RCC 7860 (cell line): ENCODE measurements around the gene CYBC1.
A peak's percentile ranks its signal among the peaks of the same experiment; 100 is the strongest.
"Not testable (repeated sequence)": the region's sequence is repeated elsewhere in the genome, so short reads cannot be mapped to it uniquely, and the experiment has no call there.

Experiments
- DNase-seq: peaks from one replicate; pipeline ENCODE4 v3.0.0-alpha.2; 2015; ENCODE audit warnings: low spot score
- FAIRE-seq: peaks from 2 replicates; lab custom pipeline; 2012; peaks lifted over from hg19 to GRCh38; lab: Jason Lieb, UNC

The CYBC1 gene

DNA sequence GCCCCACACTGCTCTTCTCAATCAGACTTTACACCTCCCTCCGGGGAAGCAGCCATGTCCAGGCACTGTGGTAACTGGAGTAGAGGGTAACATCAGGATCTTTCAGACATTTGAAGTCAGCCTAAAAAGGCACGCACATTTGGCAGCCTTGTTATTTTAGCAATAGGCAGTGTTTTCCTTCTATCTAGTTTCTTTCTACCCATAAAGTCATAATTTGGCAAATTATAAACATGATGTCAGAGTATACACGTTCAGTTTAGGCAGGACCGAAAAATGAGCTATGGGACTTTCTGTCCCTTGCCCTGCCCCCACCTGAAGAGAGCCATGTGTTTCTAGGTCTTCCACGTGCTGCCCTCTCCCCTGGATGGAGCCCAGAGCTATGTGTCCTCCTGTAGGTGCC, 29.1 kb upstream of the CYBC1 start:
- FAIRE-seq, result no peak

DNA sequence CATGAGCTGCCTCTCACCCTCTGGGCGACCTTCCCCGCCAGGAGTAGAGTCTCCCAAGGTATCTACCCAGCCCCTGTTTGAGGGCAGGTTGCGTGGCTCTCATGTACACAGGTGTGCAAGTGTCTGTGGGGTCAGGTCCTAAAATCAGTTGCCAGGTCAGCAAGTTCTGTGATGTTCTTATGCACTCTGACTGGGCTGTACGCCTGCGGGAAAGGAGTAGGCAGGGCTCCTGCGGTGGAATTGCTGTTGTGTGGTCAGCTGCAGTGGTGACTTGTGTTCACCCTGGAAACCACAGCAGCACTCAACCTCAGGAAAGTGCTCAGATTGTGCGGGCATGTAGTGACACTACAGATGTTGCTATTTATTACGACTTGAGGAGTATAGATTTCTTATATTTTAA, 27.4 kb upstream of the CYBC1 start:
- FAIRE-seq, result no peak
- DNase-seq, result no peak

More for the DNA sequence above, 29.1 kb upstream of the CYBC1 start:
- no peak for DNase-seq

- FAIRE-seq (no peak), DNase-seq (peak; percentile 11)
Observed at GRCh38 chr17:82475458-82475857, 24.9 kb upstream of the CYBC1 start.

DNA sequence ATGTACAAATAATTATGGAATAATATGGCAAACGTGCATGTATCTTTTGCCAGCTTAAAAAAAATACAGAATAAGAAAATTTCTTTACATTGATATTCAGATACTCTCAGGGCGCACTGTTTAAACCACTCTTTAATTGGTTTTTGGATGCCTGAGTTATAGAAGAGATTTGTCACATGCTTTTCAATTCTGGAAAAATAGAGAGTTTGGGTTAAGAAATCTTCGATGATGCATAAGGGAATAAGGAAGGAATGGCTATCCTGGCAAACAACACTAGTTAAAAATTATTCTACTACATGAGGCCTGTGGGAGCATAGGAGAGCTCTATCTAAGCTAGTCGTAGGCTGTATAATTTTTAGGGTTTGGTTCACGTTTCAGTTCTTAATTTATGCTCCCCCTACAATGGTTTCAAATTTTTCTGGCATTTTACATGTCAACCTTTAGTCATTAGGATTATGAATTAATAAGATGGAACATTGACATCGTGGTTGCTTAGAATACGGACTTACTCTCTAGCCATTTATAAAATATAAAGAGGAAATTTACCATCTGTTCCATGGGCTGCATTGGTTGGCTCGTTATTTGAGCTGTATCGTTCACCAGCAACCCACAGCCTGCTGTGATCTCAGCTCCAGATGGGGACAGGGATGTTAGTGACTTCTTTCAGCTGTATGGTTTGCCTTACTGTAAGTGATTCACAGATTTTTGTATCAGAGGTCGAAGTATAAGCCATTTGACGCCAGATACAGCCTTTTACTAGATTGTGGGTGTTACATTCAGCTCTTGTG, 23.9 kb upstream of the CYBC1 start:
- DNase-seq (no peak), FAIRE-seq (no peak)

- DNase-seq (no peak), FAIRE-seq (no peak)
Observed at GRCh38 chr17:82470065-82470464, 19.5 kb upstream of the CYBC1 start.

GRCh38 chr17:82468692-82469091, 18.1 kb upstream of the CYBC1 start:
- no peak for FAIRE-seq
- DNase-seq, result no peak

- no peak for FAIRE-seq
- no peak for DNase-seq
Observed at GRCh38 chr17:82465023-82465603, 14.6 kb upstream of the CYBC1 start.

- DNase-seq (no peak), FAIRE-seq (no peak)
Observed at GRCh38 chr17:82464567-82464929, 14.0 kb upstream of the CYBC1 start.

DNA sequence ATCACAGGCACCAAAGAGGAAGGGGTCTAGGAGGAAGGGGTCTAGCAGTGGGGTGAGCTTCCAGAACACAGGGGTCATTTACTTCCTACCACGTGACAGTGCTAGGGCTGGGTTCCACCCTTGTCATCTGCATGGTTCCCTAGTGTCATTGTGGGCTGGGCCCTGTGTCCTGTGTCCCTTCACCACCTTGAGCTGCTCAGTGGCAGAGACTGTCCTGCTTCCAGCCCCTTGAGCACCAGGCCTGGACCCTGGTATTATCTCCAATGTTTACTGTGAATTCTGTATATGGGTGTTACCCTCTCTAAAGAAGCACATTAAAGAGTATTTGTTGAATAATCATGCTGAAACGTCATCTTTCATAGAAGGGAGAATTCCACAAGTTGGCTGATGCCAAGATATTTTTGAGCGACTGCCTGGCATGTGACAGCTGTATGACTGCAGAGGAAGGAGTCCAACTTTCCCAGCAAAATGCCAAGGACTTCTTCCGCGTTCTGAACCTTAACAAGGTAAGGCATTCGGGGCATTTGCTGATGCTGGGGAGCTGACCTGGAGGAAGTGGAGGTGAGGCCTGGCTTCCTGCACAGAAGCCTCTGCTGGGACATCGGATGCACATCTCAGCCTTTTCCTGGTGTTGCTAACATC, 13.5 kb upstream of the CYBC1 start:
- DNase-seq (no peak), FAIRE-seq (no peak)

DNA sequence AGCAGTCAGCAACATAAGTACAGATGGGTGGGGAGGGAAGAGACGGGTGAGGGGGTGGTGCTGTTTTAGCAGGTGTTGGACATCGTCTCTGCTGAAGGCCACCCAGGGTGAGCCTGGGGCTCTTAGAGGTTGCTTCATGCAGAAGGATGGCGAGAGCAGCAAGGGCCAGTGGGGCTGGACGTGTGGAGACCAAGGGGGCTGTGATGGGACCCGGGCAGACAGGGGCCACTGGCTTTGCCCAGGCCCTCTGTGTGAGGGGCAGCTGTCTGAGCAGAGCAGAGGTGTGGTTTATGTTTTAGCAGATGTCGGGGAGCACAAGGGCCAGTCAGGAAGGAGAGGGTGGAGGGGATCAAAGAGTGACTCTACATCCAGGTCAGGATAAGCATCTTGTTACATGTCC, 12.8 kb upstream of the CYBC1 start:
- DNase-seq, result no peak
- no peak for FAIRE-seq

DNA sequence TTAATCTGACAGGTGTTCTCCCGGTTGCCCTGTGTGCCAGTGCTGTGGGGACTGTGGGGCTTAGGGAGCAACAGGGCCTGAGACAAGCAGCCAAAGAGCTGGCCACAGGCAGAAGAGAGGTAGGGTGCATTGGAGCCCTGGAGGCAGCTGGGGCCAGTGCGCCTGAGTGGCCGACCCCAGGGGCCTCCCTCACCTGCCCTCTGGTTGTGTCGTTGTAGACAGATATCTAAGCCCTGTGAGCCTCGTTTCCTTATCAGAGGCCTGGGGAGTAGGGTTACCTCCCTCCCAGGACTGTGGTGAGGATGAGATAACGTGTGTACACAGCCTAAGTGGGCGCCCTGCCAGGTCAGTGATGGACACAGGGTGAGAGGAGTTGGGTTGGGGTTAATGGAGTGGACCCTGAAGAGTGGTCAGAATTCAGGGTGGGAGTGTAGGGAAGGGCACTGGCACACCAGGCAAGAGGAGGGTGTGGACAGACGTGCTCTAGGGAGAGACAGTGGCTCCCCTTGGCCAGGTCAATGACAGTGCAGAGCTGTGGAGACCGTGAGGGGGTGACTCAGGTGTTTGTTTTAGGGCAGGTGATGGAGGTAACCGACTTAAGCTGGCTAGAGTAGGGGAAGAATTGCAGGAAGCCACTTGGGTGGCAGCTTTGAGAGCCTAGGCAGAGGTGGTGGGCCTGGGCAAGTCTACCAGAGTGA, 11.4 kb upstream of the CYBC1 start:
- FAIRE-seq (no peak), DNase-seq (no peak)

GRCh38 chr17:82459936-82460335, 9.4 kb upstream of the CYBC1 start:
- not testable (repeated sequence) for FAIRE-seq

GRCh38 chr17:82458885-82459424, 8.4 kb upstream of the CYBC1 start:
- FAIRE-seq (no peak), DNase-seq (peak; percentile 7)

More at GRCh38 chr17:82459936-82460335, 9.4 kb upstream of the CYBC1 start:
- not testable (repeated sequence) for DNase-seq

DNA sequence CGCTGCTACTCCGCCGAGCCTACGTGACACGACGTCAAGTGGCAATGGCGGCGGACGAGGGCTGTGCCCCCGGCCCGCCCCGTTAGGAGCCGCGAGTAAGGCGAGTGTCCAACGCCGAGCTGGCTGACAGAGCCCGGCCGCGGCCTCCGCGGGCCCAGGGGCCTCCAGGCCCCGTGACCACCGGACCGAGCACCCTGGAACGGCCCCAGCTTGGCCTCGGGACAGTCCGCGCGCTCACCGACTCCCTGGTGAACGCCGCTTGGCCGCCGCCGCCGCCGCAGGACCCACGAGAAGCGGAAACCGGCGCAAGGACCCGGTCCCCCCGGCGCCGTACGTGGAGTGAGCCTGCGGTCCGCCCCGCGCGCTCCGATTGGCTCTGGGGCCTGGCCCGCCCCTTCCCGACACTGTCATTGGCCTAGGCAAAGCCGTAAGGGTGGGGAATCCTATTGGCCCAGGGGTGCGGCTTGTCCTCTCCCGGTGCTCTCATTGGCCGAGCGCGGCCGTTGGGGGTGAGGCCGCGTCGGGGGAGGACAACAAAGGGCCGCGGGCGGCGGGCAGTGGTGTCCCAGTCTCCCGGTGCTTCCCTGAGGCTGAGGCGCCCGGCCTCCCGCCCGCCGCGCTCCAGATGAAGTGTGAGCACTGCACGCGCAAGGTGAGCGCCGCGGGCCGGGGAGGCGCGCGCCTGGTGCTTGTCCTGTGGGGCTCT, 7.8 kb upstream of the CYBC1 start, which contains the start of gene NARF:
Gene NARF (plus strand): TSS at position 563 of the 706 bp plus-strand sequence. CDS start 63 bp downstream, at position 626.
- FAIRE-seq, result peak; percentile 57
- DNase-seq, result peak; percentile 97

- DNase-seq (no peak), FAIRE-seq (no peak)
Observed at GRCh38 chr17:82457929-82458178, 7.3 kb upstream of the CYBC1 start.

DNA sequence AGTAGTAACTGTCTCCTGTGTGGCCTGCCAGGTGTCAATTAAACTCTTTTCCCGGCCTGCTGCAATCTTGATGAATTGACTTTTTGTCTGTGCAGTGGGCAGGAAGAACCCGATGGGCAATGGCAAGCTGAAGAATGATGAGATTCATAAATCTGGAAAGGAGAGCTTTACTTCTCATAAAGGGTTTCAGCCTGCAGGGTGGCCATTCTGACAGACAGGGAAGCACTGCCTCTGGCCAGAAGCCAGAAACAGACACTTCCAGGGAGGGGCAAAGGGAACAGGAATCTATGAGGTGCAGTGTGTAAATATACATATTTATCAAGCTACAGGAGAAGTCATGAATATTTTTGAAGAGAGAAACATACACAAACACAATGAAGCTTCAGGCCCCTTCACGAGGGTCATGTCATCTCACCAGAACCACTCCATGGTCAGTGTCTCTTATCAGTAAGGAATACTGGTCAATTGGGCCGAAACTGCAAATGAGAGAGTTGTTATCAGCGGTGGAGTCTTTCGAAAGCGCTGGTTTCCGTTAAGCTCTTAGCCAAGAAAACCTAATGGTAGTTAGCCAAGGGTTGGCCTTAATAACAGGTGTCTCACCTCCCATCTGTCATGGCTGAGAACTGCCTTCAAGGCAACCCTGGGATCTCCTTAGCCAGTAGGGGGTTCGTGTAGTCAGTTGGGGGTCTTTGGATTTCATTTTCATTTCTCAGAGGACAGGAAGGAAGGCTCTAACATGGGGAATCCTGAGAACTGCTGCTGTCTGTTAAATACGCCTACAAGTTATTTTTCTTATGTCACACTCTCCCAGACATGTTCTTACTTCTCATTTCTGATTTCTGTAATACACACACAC, 6.7 kb upstream of the CYBC1 start:
- no peak for DNase-seq
- no peak for FAIRE-seq

GRCh38 chr17:82453706-82454105, 3.2 kb upstream of the CYBC1 start:
- not testable (repeated sequence) for FAIRE-seq

DNA sequence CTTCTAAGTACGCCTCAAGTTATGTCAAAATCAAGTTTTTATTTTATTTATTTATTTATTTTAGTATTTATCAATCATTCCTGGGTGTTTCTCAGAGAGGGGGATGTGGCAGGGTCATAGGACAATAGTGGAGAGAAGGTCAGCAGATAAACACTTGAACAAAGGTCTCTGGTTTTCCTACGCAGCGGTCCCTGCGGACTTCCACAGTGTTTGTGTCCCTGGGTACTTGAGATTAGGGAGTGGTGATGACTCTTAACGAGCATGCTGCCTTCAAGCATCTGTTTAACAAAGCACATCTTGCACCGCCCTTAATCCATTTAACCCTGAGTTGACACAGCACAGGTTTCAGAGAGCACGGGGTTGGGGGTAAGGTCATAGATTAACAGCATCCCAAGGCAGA, 2.6 kb upstream of the CYBC1 start:
- not testable (repeated sequence) for FAIRE-seq, DNase-seq

More at GRCh38 chr17:82453706-82454105, 3.2 kb upstream of the CYBC1 start:
- DNase-seq, result not testable (repeated sequence)

GRCh38 chr17:82452162-82452561, 1.6 kb upstream of the CYBC1 start:
- DNase-seq, result no peak
- no peak for FAIRE-seq

DNA sequence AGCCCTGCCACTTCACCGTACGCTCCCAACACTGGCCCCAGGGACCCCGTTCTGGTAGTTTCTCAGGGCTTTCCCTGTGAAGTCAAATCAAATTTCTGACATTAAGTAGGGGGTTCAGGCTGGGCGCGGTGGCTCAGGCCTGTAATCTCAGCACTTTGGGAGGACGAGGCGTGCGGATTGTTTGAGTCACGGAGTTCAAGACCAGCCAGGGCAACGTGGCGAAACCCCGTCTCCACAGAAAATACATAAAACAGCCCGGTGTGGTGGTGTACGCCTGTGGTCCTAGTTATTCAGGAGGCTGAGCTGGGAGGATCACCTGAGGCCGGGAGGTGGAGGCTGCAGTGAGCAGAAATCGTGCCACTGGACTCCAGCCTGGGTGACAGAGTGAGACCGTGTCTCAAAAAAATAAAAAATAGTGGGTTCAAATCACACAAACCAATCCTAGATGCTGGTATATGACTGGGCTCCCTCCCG, 632 bp downstream of the CYBC1 start:
- DNase-seq (no peak), FAIRE-seq (no peak)
